SU-DHL-6 (cell line): ENCODE results near the gene IL36RN.

Experiments
- H2AFZ ChIP-seq: fragments of 200-600 bp; sonication (generic); 2 replicates; pipeline ENCODE4 v1.6.1; 2014; ENCODE audit warnings: low read depth, mild to moderate bottlenecking, moderate library complexity, mixed read lengths, antibody characterized with exemption, low read length; ENCODE audit not compliant: severe bottlenecking
- H3F3A ChIP-seq: fragments of 200-600 bp; shearing (Covaris generic); 2 replicates; pipeline ENCODE4 v1.6.0; 2016; ENCODE audit warnings: antibody characterized with exemption, mild to moderate bottlenecking; ENCODE audit not compliant: insufficient read depth
- H3K27ac ChIP-seq: fragments of 200-600 bp; sonication (generic); 2 replicates; pipeline ENCODE4 v1.5.1; 2016; ENCODE audit warnings: low read depth, mild to moderate bottlenecking, low read length, moderate library complexity, mixed read lengths
- H3K27me3 ChIP-seq: fragments of 200-600 bp; sonication (generic), shearing (Covaris generic); 2 replicates; pipeline ENCODE4 v1.6.0; 2014; ENCODE audit warnings: mild to moderate bottlenecking, low read length
- H3K36me3 ChIP-seq: fragments of 200-600 bp; sonication (generic); 2 replicates; pipeline ENCODE4 v1.6.1; 2014; ENCODE audit warnings: mild to moderate bottlenecking, low read length, mixed read lengths
- H3K4me2 ChIP-seq: fragments of 300-600, 200-600 bp; shearing (Covaris generic), sonication (generic); 2 replicates; pipeline ENCODE4 v1.6.0; 2014; ENCODE audit warnings: low read length, low read depth, mild to moderate bottlenecking; ENCODE audit not compliant: poor library complexity, severe bottlenecking
- H3K4me3 ChIP-seq: fragments of 200-600 bp; sonication (generic); 2 replicates; pipeline ENCODE4 v1.5.1; 2014; ENCODE audit warnings: antibody characterized with exemption, low read length, mild to moderate bottlenecking, mixed read lengths; ENCODE audit not compliant: insufficient read depth, poor library complexity, severe bottlenecking
- H3K79me2 ChIP-seq: fragments of 200-600 bp; sonication (generic); 2 replicates; pipeline ENCODE4 v1.6.1; 2014; ENCODE audit warnings: mild to moderate bottlenecking, low read length, moderate library complexity; ENCODE audit not compliant: insufficient read depth
- H3K9ac ChIP-seq: fragments of 200-600 bp; sonication (generic); 2 replicates; pipeline ENCODE4 v1.7.0; 2014; ENCODE audit warnings: mild to moderate bottlenecking, low read length
- H3K9me2 ChIP-seq: fragments of 200-600 bp; sonication (generic); replicated peaks from 2 replicates; pipeline ENCODE4 v1.6.1; 2014; ENCODE audit warnings: low read length; ENCODE audit not compliant: insufficient read depth
- H3K9me3 ChIP-seq: fragments of 200-600 bp; sonication (generic); 2 replicates; pipeline ENCODE4 v1.6.1; 2014; ENCODE audit warnings: low read length, mixed read lengths; ENCODE audit not compliant: insufficient read depth
- H4K20me1 ChIP-seq: fragments of 200-600 bp; sonication (generic); 2 replicates; pipeline ENCODE4 v1.6.1; 2014; ENCODE audit warnings: low read depth, mild to moderate bottlenecking, antibody characterized with exemption, low read length, moderate library complexity, mixed read lengths
- EZH2phosphoT487 ChIP-seq: fragments of 200-600 bp; sonication (generic), shearing (Covaris generic); conservative IDR thresholded peaks from 2 replicates; pipeline ENCODE4 v1.6.1; 2018; ENCODE audit warnings: mild to moderate bottlenecking, antibody characterized with exemption, low read length, moderate library complexity, mixed read lengths
- TF ChIP-seq, protein P1 (sequence below): fragments of 200-600 bp; sonication (generic); IDR thresholded peaks from one replicate; pipeline ENCODE4 v1.5.1; 2017; ENCODE audit warnings: antibody characterized with exemption, mild to moderate bottlenecking, low read length, moderate library complexity; ENCODE audit not compliant: insufficient read depth, poor library complexity, severe bottlenecking

The IL36RN gene

DNA sequence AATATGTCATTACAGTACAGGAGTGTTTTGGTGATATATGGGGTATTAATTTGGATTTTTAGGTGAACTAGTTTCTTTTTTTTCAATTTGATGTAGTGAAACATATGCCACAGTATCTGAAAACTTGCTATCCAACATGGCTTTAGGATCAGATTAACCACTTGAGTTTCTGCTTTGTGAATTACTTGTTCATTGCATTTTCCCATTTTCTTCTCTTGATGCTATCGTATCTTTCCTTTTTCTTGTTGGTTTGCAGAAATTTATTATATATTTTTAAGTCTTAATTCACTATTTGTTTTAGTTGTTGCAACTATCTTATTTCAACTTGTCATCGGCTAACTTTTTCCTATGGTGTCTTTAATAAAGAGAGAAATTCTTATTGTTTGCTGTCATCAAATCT is 44.9 kb upstream of the IL36RN start:
- Histone ChIP-seq H3K27me3 (no peaks in the 10 kb centered on the region), H3K4me2 (no peak overlapping the region), H3K9me2 (no peaks in the 10 kb centered on the region)

DNA sequence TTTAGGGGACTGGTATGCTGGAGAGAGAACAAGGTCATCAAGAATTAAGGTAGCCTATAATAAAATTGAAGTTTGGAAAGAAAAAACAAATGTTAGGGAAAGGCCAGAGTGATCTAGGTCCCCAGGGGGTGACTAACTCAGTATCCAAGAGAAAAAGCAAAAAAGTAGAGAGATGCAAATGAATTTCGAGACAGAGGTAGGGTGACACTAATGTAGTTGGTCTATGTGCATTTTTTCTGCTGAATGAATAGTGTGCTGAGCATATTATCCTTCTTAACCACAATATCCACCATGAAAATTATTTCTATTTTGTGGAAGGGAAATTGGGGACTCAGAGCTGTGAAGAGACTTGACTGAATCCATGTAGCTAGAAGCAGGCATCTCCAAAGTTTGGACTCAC is 44.0 kb upstream of the IL36RN start:
- H3K9me2 ChIP-seq, result no peaks in the 10 kb centered on the region
- no peaks in the 10 kb centered on the region for H3K36me3 ChIP-seq
- H2AFZ ChIP-seq, result no peak overlapping the region
- TF ChIP-seq, protein P1, sequence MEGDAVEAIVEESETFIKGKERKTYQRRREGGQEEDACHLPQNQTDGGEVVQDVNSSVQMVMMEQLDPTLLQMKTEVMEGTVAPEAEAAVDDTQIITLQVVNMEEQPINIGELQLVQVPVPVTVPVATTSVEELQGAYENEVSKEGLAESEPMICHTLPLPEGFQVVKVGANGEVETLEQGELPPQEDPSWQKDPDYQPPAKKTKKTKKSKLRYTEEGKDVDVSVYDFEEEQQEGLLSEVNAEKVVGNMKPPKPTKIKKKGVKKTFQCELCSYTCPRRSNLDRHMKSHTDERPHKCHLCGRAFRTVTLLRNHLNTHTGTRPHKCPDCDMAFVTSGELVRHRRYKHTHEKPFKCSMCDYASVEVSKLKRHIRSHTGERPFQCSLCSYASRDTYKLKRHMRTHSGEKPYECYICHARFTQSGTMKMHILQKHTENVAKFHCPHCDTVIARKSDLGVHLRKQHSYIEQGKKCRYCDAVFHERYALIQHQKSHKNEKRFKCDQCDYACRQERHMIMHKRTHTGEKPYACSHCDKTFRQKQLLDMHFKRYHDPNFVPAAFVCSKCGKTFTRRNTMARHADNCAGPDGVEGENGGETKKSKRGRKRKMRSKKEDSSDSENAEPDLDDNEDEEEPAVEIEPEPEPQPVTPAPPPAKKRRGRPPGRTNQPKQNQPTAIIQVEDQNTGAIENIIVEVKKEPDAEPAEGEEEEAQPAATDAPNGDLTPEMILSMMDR, result no peak
- TF ChIP-seq EZH2phosphoT487, result no peak
- H3F3A ChIP-seq, result no peaks in the 10 kb centered on the region
- no peaks in the 10 kb centered on the region for H3K79me2 ChIP-seq
- H3K9me3 ChIP-seq, result no peaks in the 10 kb centered on the region
- H3K9ac ChIP-seq, result no peak overlapping the region
- H3K4me2 ChIP-seq, result no peak overlapping the region
- no peak overlapping the region for H3K27ac ChIP-seq
- H3K27me3 ChIP-seq, result no peaks in the 10 kb centered on the region
- H3K4me3 ChIP-seq, result no peak overlapping the region
- no peaks in the 10 kb centered on the region for H4K20me1 ChIP-seq

More for the DNA sequence above, 44.9 kb upstream of the IL36RN start:
- no peaks in the 10 kb centered on the region for H3K79me2 ChIP-seq
- H3K27ac ChIP-seq, result no peak overlapping the region
- no peaks in the 10 kb centered on the region for H3K9me3 ChIP-seq
- H4K20me1 ChIP-seq, result no peaks in the 10 kb centered on the region
- no peak overlapping the region for H3K4me3 ChIP-seq
- no peak overlapping the region for H3K9ac ChIP-seq
- no peaks in the 10 kb centered on the region for H3K36me3 ChIP-seq
- H2AFZ ChIP-seq, result no peak overlapping the region
- TF ChIP-seq EZH2phosphoT487, result no peak
- TF ChIP-seq, protein P1, result no peak
- no peaks in the 10 kb centered on the region for H3F3A ChIP-seq

DNA sequence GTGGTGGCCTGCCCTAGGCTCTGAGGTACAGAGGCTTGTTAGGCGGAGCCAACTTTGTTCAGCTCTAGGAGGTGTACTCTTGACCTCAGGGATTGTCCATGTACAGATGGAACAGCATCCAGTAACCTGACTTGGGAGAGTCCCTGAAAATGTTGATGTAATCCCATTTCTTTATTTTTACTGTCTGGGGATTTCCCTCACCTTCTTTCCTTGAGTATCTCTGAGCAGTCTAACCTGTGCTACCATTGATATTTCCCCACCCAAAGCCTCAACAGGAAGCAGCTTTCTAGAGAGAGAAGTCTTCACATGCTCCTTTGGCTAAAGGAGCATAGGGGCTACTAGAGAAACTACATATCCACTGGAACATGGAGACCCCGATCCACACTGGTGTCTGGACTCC is 43.3 kb upstream of the IL36RN start:
- H3F3A ChIP-seq, result no peaks in the 10 kb centered on the region
- H3K4me3 ChIP-seq, result no peak overlapping the region
- no peaks in the 10 kb centered on the region for H4K20me1 ChIP-seq
- H2AFZ ChIP-seq, result no peak overlapping the region
- H3K27ac ChIP-seq, result no peak overlapping the region
- no peaks in the 10 kb centered on the region for H3K9me2 ChIP-seq
- no peaks in the 10 kb centered on the region for H3K36me3 ChIP-seq
- TF ChIP-seq, protein P1, result no peak
- TF ChIP-seq EZH2phosphoT487, result no peak
- H3K4me2 ChIP-seq, result no peak overlapping the region
- H3K9me3 ChIP-seq, result no peaks in the 10 kb centered on the region
- H3K9ac ChIP-seq, result no peak overlapping the region
- no peaks in the 10 kb centered on the region for H3K27me3 ChIP-seq
- no peaks in the 10 kb centered on the region for H3K79me2 ChIP-seq
